HepG2 (cell line): ENCODE data around the gene ANXA2. TPM values are rescaled to one million over a fixed set of nuclear protein-coding genes. Genes with fewer than 3 reads are reported as not detected.
A peak's percentile ranks its signal among the peaks of the same experiment; 100 is the strongest.

Source experiments
- ATAC-seq: fragments of 200-7000 bp; cut with Tn5 transposase; 3 replicates; pipeline ENCODE4 v1.9.1; 2020; ENCODE audit warnings: mild to moderate bottlenecking, moderate library complexity
- BruUV-seq: library from RNA; stranded (reverse); fragments of 400-500 nt; replicated peaks from 2 replicates; lab custom pipeline; 2021; lab: Mats Ljungman, UMichigan
- CTCF ChIA-PET: fragments of 300-600 bp; formaldehyde crosslinking; extraction: SDS; loops from one replicate; lab custom pipeline; 2021; ENCODE audit warnings: low total read pairs, inconsistent platforms, low intra/inter-chr PET ratio; lab: Yijun Ruan, JAX
- POLR2A ChIA-PET: fragments of 350-600 bp; sonication (Branson Sonifier 250); formaldehyde crosslinking; loops from one replicate; lab custom pipeline; 2020; ENCODE audit warnings: antibody characterized with exemption, inconsistent platforms; lab: Yijun Ruan, JAX
- DNase-seq: peaks from one replicate; pipeline ENCODE4 v3.0.0-alpha.2; 2015; ENCODE audit warnings: low spot score
- FAIRE-seq: peaks from 3 replicates; lab custom pipeline; 2011; peaks lifted over from hg19 to GRCh38; lab: Jason Lieb, UNC
- H2AFZ ChIP-seq: one replicate; pipeline ENCODE4 v1.6.1; 2011; ENCODE audit warnings: low read length, inconsistent platforms
- H3K27ac ChIP-seq: fragments of 300-600 bp; 3 replicates; pipeline ENCODE4 v1.8.0; 2011; ENCODE audit warnings: mixed run types, mild to moderate bottlenecking, mixed read lengths, low read length, inconsistent platforms; ENCODE audit not compliant: insufficient read depth; ENCODE audit errors: extremely low read length
- H3K27me3 ChIP-seq, 2 experiments: fragments of 200-600 bp in 1 of 2; 2 replicates in 1 of 2; 3 replicates in 1 of 2; pipeline versions ENCODE4 v1.6.0 to v1.8.0; 2011; ENCODE audit warnings: low read length in 2 of 2, mild to moderate bottlenecking in 2 of 2, moderate library complexity in 2 of 2, inconsistent platforms in 1 of 2; ENCODE audit not compliant: insufficient read depth in 2 of 2, control insufficient read depth in 1 of 2
- H3K36me3 ChIP-seq, 2 experiments: fragments of 200-600 bp in 1 of 2; replicated peaks in 1 of 2; 2 replicates in 1 of 2; 3 replicates in 1 of 2; pipeline versions ENCODE4 v1.5.1 to v1.8.0; 2011; ENCODE audit warnings: low read length in 2 of 2, inconsistent platforms in 1 of 2; ENCODE audit not compliant: insufficient read depth in 2 of 2, control insufficient read depth in 1 of 2
- H3K4me1 ChIP-seq: 2 replicates; pipeline ENCODE4 v1.5.1; 2012; ENCODE audit warnings: low read length, inconsistent platforms; ENCODE audit not compliant: insufficient read depth
- H3K4me2 ChIP-seq: 2 replicates; pipeline ENCODE4 v1.6.0; 2011; ENCODE audit warnings: low read depth, low read length, inconsistent platforms
- H3K4me3 ChIP-seq, 3 experiments: fragments of 200-600 bp in 1 of 3; sonication (generic), shearing (Covaris generic) in 1 of 3; replicated peaks in 1 of 3; 2 replicates each; pipeline ENCODE4 v1.5.1; 2011 to 2016; ENCODE audit warnings: low read length in 3 of 3, inconsistent platforms in 2 of 3, low read depth in 2 of 3, mild to moderate bottlenecking in 2 of 3, control low read depth in 1 of 3, mixed read lengths in 1 of 3; ENCODE audit not compliant: insufficient read depth in 1 of 3
- H3K79me2 ChIP-seq: one replicate; pipeline ENCODE4 v1.6.1; 2011; ENCODE audit warnings: low read length, inconsistent platforms; ENCODE audit not compliant: insufficient read depth
- H3K9ac ChIP-seq: 2 replicates; pipeline ENCODE4 v1.6.0; 2011; ENCODE audit warnings: mild to moderate bottlenecking, low read depth, low read length, inconsistent platforms; ENCODE audit not compliant: insufficient read depth
- H3K9me3 ChIP-seq: 2 replicates; pipeline ENCODE4 v1.5.1; 2012; ENCODE audit warnings: mild to moderate bottlenecking, low read length
- H4K20me1 ChIP-seq: 2 replicates; pipeline ENCODE4 v1.6.0; 2011; ENCODE audit warnings: inconsistent platforms, mild to moderate bottlenecking, low read length, moderate library complexity; ENCODE audit not compliant: insufficient read depth
- ATRX ChIP-seq: sonication (generic); formaldehyde crosslinking; IDR thresholded peaks from 2 replicates; pipeline ENCODE4 v1.4.0; 2020; ENCODE audit warnings: missing genetic modification reagents, borderline replicate concordance
- CEBPB ChIP-seq: IDR thresholded peaks from 2 replicates; pipeline ENCODE4 v1.6.1; 2011; ENCODE audit warnings: low read depth, low read length, improper control_type of control experiment, borderline replicate concordance
- CEBPG ChIP-seq: IDR thresholded peaks from 2 replicates; pipeline ENCODE4 v1.6.1; 2016
- ELF3 ChIP-seq: IDR thresholded peaks from 2 replicates; pipeline ENCODE4 v1.6.1; 2016; ENCODE audit warnings: missing genetic modification reagents, missing compliant biosample characterization
- SAP130 ChIP-seq: IDR thresholded peaks from 2 replicates; pipeline ENCODE4 v1.6.1; 2016; ENCODE audit warnings: low read depth
- ZNF775 ChIP-seq: sonication (generic); formaldehyde crosslinking; IDR thresholded peaks from 2 replicates; pipeline ENCODE4 v1.4.0; 2020; ENCODE audit warnings: missing genetic modification reagents, mild to moderate bottlenecking, moderate library complexity, borderline replicate concordance
- in situ Hi-C: cut with HindIII; loops from 2 replicates; pipeline ENCODE4 v1.10.0; 2017; ENCODE audit warnings: low pct_unique_long_range_greater_than_20kb; ENCODE audit not compliant: extremely low pct_ligation_motif_present
- intact Hi-C: fragments of 100-400 bp; cut with micrococcal nuclease; formaldehyde crosslinking; loops from one replicate; pipeline ENCODE4 v1.10.0; 2022; ENCODE audit not compliant: unreplicated experiment
- polyA plus RNA-seq, 8 experiments: library from polyadenylated mRNA; depleted of rRNA in 3 of 8; stranded (reverse) in 7 of 8; unstranded in 1 of 8; fragments of >200 nt; fragmentation: Illumina TruSeq in 4 of 8; extraction: Trizol in 4 of 8; gene quantifications; 2 replicates each; pipeline versions ENCODE4 v1.2.1 to v1.2.3, GENCODE V29; 2011 to 2016; ENCODE audit warnings: low read depth in 4 of 8, missing spikeins in 1 of 8, mixed read lengths in 1 of 8; ENCODE audit not compliant: insufficient read depth in 1 of 8
- total RNA-seq, 5 experiments: library from RNA; depleted of rRNA; stranded (reverse); fragments of >200 nt; fragmentation: Illumina TruSeq; extraction: Trizol; gene quantifications; 2 replicates each; pipeline ENCODE4 v1.2.3, GENCODE V29; 2016; ENCODE audit warnings: low read depth in 1 of 5
- TF ChIP-seq, protein P1 (sequence below), 2 experiments: sonication (generic) in 1 of 2; formaldehyde crosslinking in 1 of 2; IDR thresholded peaks; 2 replicates each; pipeline versions ENCODE4 v1.5.1 to v1.6.1; 2011 to 2020; ENCODE audit warnings: borderline replicate concordance in 1 of 2, low read depth in 1 of 2, low read length in 1 of 2, mild to moderate bottlenecking in 1 of 2, missing genetic modification reagents in 1 of 2, moderate library complexity in 1 of 2
- TF ChIP-seq, protein P2 (sequence below): sonication (generic); formaldehyde crosslinking; IDR thresholded peaks from 2 replicates; pipeline ENCODE4 v1.5.0; 2020; ENCODE audit warnings: missing genetic modification reagents

ANXA2 gene
- total and polyA plus RNA-seq, 2 of the 13 experiments (the other 11 are each of a cell fraction or from before 2014, with no cell fraction given): 196 to 613 TPM

DNA sequence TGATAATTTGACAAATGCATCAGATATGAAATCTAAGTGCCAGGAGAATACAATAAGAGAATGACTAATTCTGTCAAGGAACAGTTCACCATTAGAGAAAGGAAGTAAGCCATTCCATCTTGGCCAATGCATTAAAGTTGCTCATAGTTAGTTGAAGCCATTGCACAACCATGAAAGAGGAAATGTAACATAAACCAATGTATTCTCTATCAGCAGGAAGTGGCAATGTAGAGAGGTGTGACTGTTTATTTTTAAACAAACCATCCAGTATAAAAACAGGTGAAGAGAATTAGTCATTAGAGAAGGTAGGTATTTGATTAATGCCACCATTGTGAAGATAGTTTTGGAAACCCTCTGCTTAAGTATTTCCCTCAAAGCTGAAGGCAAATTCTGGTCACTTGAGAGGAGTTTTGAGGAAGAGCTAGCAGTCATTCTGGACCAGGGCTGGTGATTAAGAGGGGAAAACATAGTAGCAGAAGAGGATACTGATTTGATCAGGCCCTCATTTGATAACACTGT lies 10.7 kb upstream of the ANXA2 start:
- DNase-seq: peak; percentile 16
- Histone ChIP-seq H2AFZ (no peak overlapping the region), H3K79me2 (no peaks in the 10 kb centered on the region), H3K36me3 (no peaks in the 10 kb centered on the region), H3K4me3 (no peak overlapping the region), H3K4me2 (no peak overlapping the region), H4K20me1 (no peaks in the 10 kb centered on the region), H3K27ac (no peak overlapping the region), H3K27me3 (no peaks in the 10 kb centered on the region), H3K9me3 (no peaks in the 10 kb centered on the region), H3K9ac (no peak overlapping the region), H3K4me1 (peaks cover 56% of the 10 kb centered on the region)
- ATAC-seq: no peak
- POLR2A ChIA-PET: no interaction called here
- FAIRE-seq: no peak
- in situ Hi-C loops (no loop called here), intact Hi-C loops (no loop called here)
- no TSS peak for BruUV-seq
- CTCF ChIA-PET: no interaction called here
- TF ChIP-seq, protein P1, sequence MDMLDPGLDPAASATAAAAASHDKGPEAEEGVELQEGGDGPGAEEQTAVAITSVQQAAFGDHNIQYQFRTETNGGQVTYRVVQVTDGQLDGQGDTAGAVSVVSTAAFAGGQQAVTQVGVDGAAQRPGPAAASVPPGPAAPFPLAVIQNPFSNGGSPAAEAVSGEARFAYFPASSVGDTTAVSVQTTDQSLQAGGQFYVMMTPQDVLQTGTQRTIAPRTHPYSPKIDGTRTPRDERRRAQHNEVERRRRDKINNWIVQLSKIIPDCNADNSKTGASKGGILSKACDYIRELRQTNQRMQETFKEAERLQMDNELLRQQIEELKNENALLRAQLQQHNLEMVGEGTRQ (IDR thresholded peaks at IDR 0.05; ENCODE audit: low read depth, low read length): no peak
- TF ChIP-seq, protein P1 (CRISPR knock-in tag; IDR thresholded peaks at IDR 0.05; ENCODE audit: borderline replicate concordance): no peak
- TF ChIP-seq CEBPG (CRISPR knock-in tag) (peak; percentile 74), ZNF775 (CRISPR knock-in tag) (no peak), ATRX (CRISPR knock-in tag) (no peak), SAP130 (peak; percentile 30), ELF3 (CRISPR knock-in tag) (peak; percentile 57; the same call in 1 of the 2 replicates), CEBPB (peak; percentile 84)
- TF ChIP-seq, protein P2, sequence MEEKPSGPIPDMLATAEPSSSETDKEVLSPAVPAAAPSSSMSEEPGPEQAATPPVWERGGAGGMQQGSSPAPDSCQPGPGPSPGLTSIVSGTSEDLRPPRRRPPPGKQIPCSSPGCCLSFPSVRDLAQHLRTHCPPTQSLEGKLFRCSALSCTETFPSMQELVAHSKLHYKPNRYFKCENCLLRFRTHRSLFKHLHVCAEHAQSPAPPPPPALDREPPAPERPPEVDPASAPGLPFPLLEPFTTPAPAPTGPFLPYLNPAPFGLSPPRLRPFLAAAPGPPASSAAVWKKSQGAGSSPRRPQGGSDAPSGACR (CRISPR knock-in tag): no peak
